GM12801 (cell line): ENCODE data around the gene CCDC134.

ENCODE experiments used
- TF ChIP-seq, protein P1 (sequence below): IDR thresholded peaks from one replicate; pipeline ENCODE4 v1.5.1; 2011; ENCODE audit warnings: control low read depth; ENCODE audit not compliant: insufficient read length; ENCODE audit errors: extremely low read depth

Gene CCDC134

GRCh38 chr22:41787331-41787730 lies 13.1 kb upstream of the CCDC134 start:
- TF ChIP-seq, protein P1, sequence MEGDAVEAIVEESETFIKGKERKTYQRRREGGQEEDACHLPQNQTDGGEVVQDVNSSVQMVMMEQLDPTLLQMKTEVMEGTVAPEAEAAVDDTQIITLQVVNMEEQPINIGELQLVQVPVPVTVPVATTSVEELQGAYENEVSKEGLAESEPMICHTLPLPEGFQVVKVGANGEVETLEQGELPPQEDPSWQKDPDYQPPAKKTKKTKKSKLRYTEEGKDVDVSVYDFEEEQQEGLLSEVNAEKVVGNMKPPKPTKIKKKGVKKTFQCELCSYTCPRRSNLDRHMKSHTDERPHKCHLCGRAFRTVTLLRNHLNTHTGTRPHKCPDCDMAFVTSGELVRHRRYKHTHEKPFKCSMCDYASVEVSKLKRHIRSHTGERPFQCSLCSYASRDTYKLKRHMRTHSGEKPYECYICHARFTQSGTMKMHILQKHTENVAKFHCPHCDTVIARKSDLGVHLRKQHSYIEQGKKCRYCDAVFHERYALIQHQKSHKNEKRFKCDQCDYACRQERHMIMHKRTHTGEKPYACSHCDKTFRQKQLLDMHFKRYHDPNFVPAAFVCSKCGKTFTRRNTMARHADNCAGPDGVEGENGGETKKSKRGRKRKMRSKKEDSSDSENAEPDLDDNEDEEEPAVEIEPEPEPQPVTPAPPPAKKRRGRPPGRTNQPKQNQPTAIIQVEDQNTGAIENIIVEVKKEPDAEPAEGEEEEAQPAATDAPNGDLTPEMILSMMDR: no peak

DNA sequence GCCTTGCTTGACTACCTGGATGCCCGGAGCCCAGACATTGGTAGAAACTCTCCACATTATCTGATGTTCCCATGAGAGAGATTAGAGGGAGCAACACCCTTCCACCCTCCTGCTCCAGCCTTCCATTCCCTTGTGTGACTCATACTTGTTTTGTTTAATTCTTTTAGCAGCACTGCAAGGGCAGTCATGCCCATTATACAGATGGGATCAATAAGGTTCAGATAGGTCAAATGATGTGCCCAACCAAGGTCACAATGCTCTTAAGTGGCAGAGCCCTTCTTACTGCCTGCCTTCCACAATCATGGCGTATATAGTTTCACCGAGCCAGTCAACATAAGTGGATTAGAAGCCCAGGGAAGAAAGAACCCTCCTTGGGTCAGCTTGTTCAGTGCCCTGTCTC lies 6.6 kb upstream of the CCDC134 start:
- TF ChIP-seq, protein P1: no peak

DNA sequence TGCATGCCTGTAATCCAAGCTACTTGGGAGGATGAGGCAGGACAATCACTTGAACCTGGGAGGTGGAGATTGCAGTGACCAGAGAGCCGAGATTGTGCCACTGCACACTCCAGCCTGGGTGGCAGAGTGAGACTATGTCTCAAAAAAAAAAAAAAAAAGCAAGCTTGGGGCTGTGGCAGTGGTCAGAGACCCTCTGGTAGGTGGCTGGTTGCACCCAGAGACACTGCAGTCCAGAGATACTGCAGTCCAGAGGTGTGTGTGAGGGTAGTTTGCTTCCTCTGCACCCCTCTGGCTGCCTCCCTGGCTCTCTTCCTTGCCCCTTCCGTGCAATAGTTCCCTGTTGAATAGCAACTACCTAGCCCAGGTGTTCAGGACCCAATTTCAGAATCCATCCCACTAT lies 1.7 kb upstream of the CCDC134 start:
- TF ChIP-seq, protein P1: no peak

DNA sequence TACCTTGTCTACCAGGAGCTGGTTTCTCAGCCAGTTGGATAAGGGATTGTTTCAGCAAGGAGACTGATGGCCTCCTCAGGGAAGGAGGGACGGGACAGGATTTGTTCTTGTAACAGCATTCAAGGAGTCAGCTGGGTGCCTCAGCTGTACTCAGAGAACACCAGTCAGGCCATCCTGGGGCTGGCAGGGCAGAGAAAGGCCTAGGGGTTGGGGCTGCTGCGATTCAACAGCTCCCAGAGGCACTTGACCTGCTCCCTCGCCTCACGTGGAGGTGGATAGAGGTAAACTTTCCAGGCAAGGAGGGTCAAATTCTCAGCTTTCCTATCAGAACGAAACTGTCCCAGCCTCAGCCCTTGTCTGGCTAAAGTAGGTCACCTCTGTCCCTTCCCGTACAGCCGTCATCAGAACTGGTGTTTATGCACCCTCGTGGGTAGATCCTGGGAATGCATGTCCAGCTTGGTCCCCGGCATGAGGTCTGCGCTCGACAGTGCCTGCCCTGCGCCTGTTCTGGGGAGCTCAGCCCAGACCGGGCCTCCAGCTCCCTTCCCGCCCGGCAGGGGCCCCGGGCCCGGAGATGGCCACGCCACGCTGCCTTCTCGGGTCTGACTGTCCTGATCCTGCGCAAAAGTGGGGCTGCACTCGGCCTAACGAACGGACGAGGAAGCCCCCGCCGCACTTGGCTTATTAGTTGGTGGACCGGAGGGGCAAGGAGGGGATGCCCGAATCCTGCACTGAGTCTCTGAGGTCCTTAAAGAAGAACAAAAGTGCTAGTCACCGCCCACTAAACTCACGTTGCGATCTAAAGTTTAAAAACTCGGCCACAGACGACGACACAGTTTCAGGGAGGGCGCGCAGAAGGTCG lies 762 bp upstream of the CCDC134 start:
- TF ChIP-seq, protein P1: no peak

GRCh38 chr22:41801147-41801819 lies 804 bp downstream of the CCDC134 start:
- TF ChIP-seq, protein P1: no peak

GRCh38 chr22:41801886-41802285 lies 1.4 kb downstream of the CCDC134 start:
- TF ChIP-seq, protein P1: no peak

DNA sequence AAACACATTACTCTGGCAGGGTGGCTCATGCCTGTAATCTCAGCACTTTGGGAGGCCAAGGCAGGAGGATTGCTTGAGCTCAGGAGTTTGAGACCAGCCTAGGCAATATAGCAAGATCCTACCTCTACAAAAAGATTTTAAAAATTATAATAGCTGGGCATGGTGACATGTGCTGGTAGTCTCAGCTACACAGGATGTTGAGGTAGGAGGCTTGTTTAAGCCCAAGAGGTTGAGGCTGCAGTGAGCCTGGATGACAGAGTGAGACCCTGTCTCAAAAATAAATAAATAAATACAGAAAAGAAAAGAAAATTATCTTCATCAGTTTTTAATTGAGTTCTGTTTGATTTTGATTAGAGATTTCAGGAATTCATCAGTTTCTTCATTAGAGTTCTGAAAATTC lies 5.2 kb downstream of the CCDC134 start:
- TF ChIP-seq, protein P1: no peak
